ENCODE measurements around the gene EXT2. TPM values are rescaled to one million over a fixed set of nuclear protein-coding genes. Genes with fewer than 3 reads are reported as not detected.

The EXT2 gene
- total RNA-seq, 1 experiment from 2014 or later = 42.8 TPM

DNA sequence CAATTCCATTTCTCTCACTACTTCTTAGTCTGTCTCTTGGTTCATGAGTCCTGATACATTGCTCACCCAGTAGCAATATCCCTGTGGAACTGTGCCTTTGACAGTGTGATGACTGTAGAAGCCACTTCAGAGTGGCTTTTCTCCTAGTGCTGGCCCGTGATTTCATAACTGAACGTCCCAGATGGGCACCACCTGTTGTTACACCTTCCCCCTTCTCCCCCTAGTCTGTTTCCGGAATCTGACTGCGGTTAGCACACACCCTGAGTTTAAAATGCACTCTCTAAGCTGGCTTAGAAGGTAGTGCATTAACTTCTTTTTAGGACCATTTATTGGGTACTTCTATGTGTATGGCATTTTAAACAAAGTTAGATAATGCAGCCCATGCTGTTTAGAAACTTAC, 131.5 kb downstream of the EXT2 start:
- ATAC-seq = no peak
- POLR2A ChIA-PET = no interaction called here
- no peaks in the 10 kb centered on the region for H3K36me3 ChIP-seq (ENCODE audit: control insufficient read depth in 1 of 2, insufficient read depth in 2 of 2, low read length in 2 of 2)

More for the DNA sequence above, 131.5 kb downstream of the EXT2 start:
- Histone ChIP-seq H3K4me1 (ENCODE audit: control insufficient read depth in 1 of 2, insufficient read depth in 2 of 2, low read length in 2 of 2) (no peaks in the 10 kb centered on the region), H3K79me2 (ENCODE audit: insufficient read depth, low read length) (no peaks in the 10 kb centered on the region), H3K9me3 (ENCODE audit: control insufficient read depth in 1 of 2, insufficient read depth in 1 of 2, low read depth in 1 of 2, low read length in 2 of 2) (no peaks in the 10 kb centered on the region), H3K27ac (ENCODE audit: low read depth, low read length) (no peak overlapping the region), H3K4me3 (replicated peaks in 1 of 2; ENCODE audit: low read depth in 1 of 2, low read length in 2 of 2) (no peak overlapping the region), H3K27me3 (ENCODE audit: insufficient read depth, low read length) (no peaks in the 10 kb centered on the region), H3K4me2 (ENCODE audit: low read length) (no peak overlapping the region), H3K9me2 (ENCODE audit: insufficient read depth) (no peaks in the 10 kb centered on the region), H3K9ac (ENCODE audit: low read length) (no peak overlapping the region), H4K20me1 (ENCODE audit: insufficient read depth) (no peaks in the 10 kb centered on the region), H2AFZ (ENCODE audit: low read depth, low read length, poor library complexity, severe bottlenecking) (no peak overlapping the region)
- TF ChIP-seq YY1 (IDR thresholded peaks at IDR 0.05; ENCODE audit: extremely low read depth, insufficient replicate concordance, low read depth, low read length) (no peak), SIN3A (IDR thresholded peaks at IDR 0.05; ENCODE audit: low read depth) (no peak), TCF7L2 (IDR thresholded peaks at IDR 0.05; ENCODE audit: borderline replicate concordance, extremely low read depth, insufficient read depth, insufficient read length) (no peak), CEBPB (IDR thresholded peaks at IDR 0.05; ENCODE audit: low read depth) (no peak), CTCF (IDR thresholded peaks at IDR 0.05 in 2 of 3, conservative IDR thresholded peaks at IDR 0.05 in 1 of 3; ENCODE audit: borderline replicate concordance in 1 of 3, insufficient read depth in 1 of 3, low read depth in 2 of 3, low read length in 2 of 3) (no peak), SP1 (IDR thresholded peaks at IDR 0.05; ENCODE audit: low read depth) (no peak), POLR2AphosphoS5 (IDR thresholded peaks at IDR 0.05; ENCODE audit: low read depth, low read length) (no peak), ELF1 (IDR thresholded peaks at IDR 0.05; ENCODE audit: borderline replicate concordance, low read depth) (no peak), FOSL1 (IDR thresholded peaks at IDR 0.05; ENCODE audit: low read depth) (no peak), MAX (IDR thresholded peaks at IDR 0.05) (no peak), ZFX (IDR thresholded peaks at IDR 0.05) (no peak), CBX3 (IDR thresholded peaks at IDR 0.05; ENCODE audit: low read depth) (no peak)
- no peak for DNase-seq (ENCODE audit: low read depth, low spot score)
- intact Hi-C loops (cut with micrococcal nuclease) = no loop called here
- no TSS peak for BruUV-seq (replicated peaks)
- CTCF ChIA-PET = no interaction called here
- RAD21 ChIA-PET (ENCODE audit: low non-redundant PET in 1 of 2, low total read pairs in 2 of 2, uncharacterized antibody in 2 of 2, unreplicated experiment in 2 of 2) = no interaction called here
